Activated CD8-positive, alpha-beta T cell treated with anti-CD3 and anti-CD28 coated beads for 36 hours (primary cell): ENCODE measurements around the gene CYP4F12. TPM values are rescaled to one million over a fixed set of nuclear protein-coding genes. Genes with fewer than 3 reads are reported as not detected.

ENCODE experiments used
- ATAC-seq: fragments of 200-7000 bp; cut with Tn5 transposase; one replicate; pipeline ENCODE4 v1.10.0; 2021; ENCODE audit warnings: mild to moderate bottlenecking, moderate library complexity
- CTCF ChIA-PET: fragments of 350-600 bp; sonication (Branson Sonifier 250); formaldehyde crosslinking; loops from one replicate; lab custom pipeline; 2021; ENCODE audit warnings: antibody characterized with exemption; lab: Charles Lee
- POLR2A ChIA-PET: fragments of 350-600 bp; sonication (Branson Sonifier 250); formaldehyde crosslinking; loops from one replicate; lab custom pipeline; 2021; ENCODE audit warnings: antibody characterized with exemption; lab: Charles Lee
- DNase-seq: peaks from one replicate; pipeline ENCODE4 v3.0.0-alpha.2; 2020
- H3K27ac Mint-ChIP-seq: one replicate; pipeline ENCODE4 v1.8.0; 2021; ENCODE audit warnings: mild to moderate bottlenecking, mixed read lengths
- H3K27me3 Mint-ChIP-seq: one replicate; pipeline ENCODE4 v1.8.0; 2021; ENCODE audit warnings: mixed read lengths
- H3K36me3 Mint-ChIP-seq: one replicate; pipeline ENCODE4 v1.8.0; 2021; ENCODE audit warnings: low read depth, mixed read lengths
- H3K4me1 Mint-ChIP-seq: one replicate; pipeline ENCODE4 v1.8.0; 2021; ENCODE audit warnings: low read depth, mixed read lengths
- H3K4me3 Mint-ChIP-seq: one replicate; pipeline ENCODE4 v1.8.0; 2021; ENCODE audit warnings: mild to moderate bottlenecking, moderate library complexity, mixed read lengths
- H3K9me3 Mint-ChIP-seq: one replicate; pipeline ENCODE4 v1.8.0; 2021; ENCODE audit warnings: mixed read lengths
- CTCF ChIP-seq: fragments of 200-600 bp; IDR thresholded peaks from one replicate; pipeline ENCODE4 v1.8.0; 2022; ENCODE audit warnings: antibody characterized with exemption, mild to moderate bottlenecking
- intact Hi-C: fragments of 100-400 bp; cut with micrococcal nuclease; formaldehyde crosslinking; loops from one replicate; pipeline ENCODE4 v1.10.0; 2022
- total RNA-seq, 2 experiments: library from RNA; stranded (reverse); gene quantifications; one replicate each; pipeline ENCODE4 v1.2.3, GENCODE V29; 2021

Gene CYP4F12
- total RNA-seq, 2 experiments from 2014 or later: not detected

- Mint-ChIP-seq H3K4me3 (no peak overlapping the region), H3K9me3 (no peaks in the 10 kb centered on the region), H3K4me1 (no peaks in the 10 kb centered on the region), H3K27me3 (peaks cover 25% of the 10 kb centered on the region), H3K27ac (no peak overlapping the region), H3K36me3 (no peaks in the 10 kb centered on the region)
- CTCF ChIA-PET: no interaction called here
- TF ChIP-seq CTCF: no peak
- POLR2A ChIA-PET: no interaction called here
- intact Hi-C loops: no loop called here
- ATAC-seq (no peak), DNase-seq (no peak)
These were observed 21.1 kb upstream of the CYP4F12 start for GRCh38 chr19:15651791-15652190.

GRCh38 chr19:15652559-15653278, 20.2 kb upstream of the CYP4F12 start:
- ChIA-PET CTCF (no interaction called here), POLR2A (no interaction called here)
- Mint-ChIP-seq H3K36me3 (no peaks in the 10 kb centered on the region), H3K27me3 (peaks cover 27% of the 10 kb centered on the region), H3K4me1 (no peaks in the 10 kb centered on the region), H3K4me3 (no peak overlapping the region), H3K9me3 (no peaks in the 10 kb centered on the region), H3K27ac (no peak overlapping the region)
- no peak for ATAC-seq
- no peak for TF ChIP-seq CTCF
- intact Hi-C loops: no loop called here
- DNase-seq: no peak

GRCh38 chr19:15656467-15656866, 16.4 kb upstream of the CYP4F12 start:
- intact Hi-C loops: no loop called here
- ChIA-PET POLR2A (no interaction called here), CTCF (no interaction called here)
- Mint-ChIP-seq H3K4me3 (no peak overlapping the region), H3K27me3 (peaks cover 33% of the 10 kb centered on the region), H3K36me3 (no peaks in the 10 kb centered on the region), H3K27ac (no peak overlapping the region), H3K4me1 (no peaks in the 10 kb centered on the region), H3K9me3 (no peaks in the 10 kb centered on the region)
- TF ChIP-seq CTCF: no peak
- DNase-seq (no peak), ATAC-seq (no peak)

GRCh38 chr19:15663247-15663646, 9.6 kb upstream of the CYP4F12 start:
- intact Hi-C loops: no loop called here
- TF ChIP-seq CTCF: no peak
- Mint-ChIP-seq H3K9me3 (no peaks in the 10 kb centered on the region), H3K27me3 (peaks cover 16% of the 10 kb centered on the region), H3K27ac (no peak overlapping the region), H3K4me3 (no peak overlapping the region), H3K36me3 (no peaks in the 10 kb centered on the region), H3K4me1 (no peaks in the 10 kb centered on the region)
- CTCF ChIA-PET: no interaction called here
- POLR2A ChIA-PET: no interaction called here
- no peak for ATAC-seq
- no peak for DNase-seq

GRCh38 chr19:15666186-15666585, 6.7 kb upstream of the CYP4F12 start:
- ATAC-seq (no peak), DNase-seq (no peak)
- Mint-ChIP-seq H3K9me3 (no peaks in the 10 kb centered on the region), H3K36me3 (no peaks in the 10 kb centered on the region), H3K27me3 (peaks cover 12% of the 10 kb centered on the region), H3K4me1 (no peaks in the 10 kb centered on the region), H3K27ac (no peak overlapping the region), H3K4me3 (no peak overlapping the region)
- ChIA-PET CTCF (interaction anchor here (0.7 kb wide), 1 partner anchor 305 kb away, joined by 3 read pairs; no protein-coding TSS in a partner anchor), POLR2A (interaction anchor here (0.9 kb wide), 2 partner anchors 35 to 204 kb away, joined by 3 read pairs; no protein-coding TSS in a partner anchor)
- intact Hi-C loops: no loop called here
- no peak for TF ChIP-seq CTCF
